LHCN-M2 (cell line): ENCODE results near the gene SDK1. TPM values are rescaled to one million over a fixed set of nuclear protein-coding genes. Genes with fewer than 3 reads are reported as not detected.

ENCODE experiments used
- DNase-seq: peaks from one replicate; pipeline ENCODE4 v3.0.0-alpha.2; 2012; ENCODE audit warnings: low read depth
- total RNA-seq: library from RNA; depleted of rRNA; stranded (reverse); fragments of >200 nt; gene quantifications from 2 replicates; pipeline ENCODE4 v1.2.3, GENCODE V29; 2014

The SDK1 gene
- total RNA-seq, 1 experiment from 2014 or later: 8.3 TPM

- no peak for DNase-seq
Observed at GRCh38 chr7:3975371-3975770, 674.3 kb downstream of the SDK1 start.

DNA sequence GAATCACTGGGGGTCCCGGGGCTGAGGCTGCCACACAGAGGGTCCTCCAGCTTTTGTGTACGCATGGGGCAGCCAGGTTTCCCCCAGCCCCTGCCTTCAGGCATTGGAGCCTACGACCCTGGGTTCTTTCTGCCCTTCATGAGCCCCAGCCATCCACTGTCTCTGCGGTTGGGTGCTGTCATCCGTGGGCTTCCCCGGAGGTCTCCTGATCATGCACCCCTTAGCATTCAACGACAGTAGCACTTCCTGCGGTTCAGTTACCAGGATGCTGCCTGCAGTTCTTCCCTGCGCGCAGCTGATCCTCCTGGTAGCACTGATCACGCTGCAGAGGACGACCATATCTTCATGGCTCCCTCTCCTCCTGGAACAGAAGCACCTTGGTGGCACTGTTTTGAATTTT lies 676.3 kb downstream of the SDK1 start:
- no peak for DNase-seq

DNA sequence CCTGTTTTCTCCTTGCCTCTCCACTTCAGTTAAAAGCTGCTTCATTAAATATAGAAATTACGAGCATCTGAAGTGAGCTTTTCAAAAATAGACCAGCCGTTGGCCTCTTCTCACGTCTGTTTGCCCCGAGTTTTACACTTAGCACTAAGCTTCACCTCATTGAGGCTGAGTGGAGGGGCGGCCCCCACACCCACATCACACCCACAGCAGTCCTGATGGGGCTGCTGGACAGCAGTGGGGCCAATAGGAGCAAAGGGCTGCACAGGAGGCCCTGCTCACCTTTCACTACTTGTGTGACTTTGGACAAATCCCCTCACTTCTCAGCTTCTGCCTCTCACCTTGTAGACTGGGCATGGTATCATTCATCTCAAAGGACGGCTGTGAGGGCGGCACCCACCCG lies 677.8 kb downstream of the SDK1 start:
- no peak for DNase-seq

- no peak for DNase-seq
Observed at GRCh38 chr7:3979611-3980299, 678.7 kb downstream of the SDK1 start.

GRCh38 chr7:3980300-3980643 lies 679.2 kb downstream of the SDK1 start:
- DNase-seq: no peak

DNA sequence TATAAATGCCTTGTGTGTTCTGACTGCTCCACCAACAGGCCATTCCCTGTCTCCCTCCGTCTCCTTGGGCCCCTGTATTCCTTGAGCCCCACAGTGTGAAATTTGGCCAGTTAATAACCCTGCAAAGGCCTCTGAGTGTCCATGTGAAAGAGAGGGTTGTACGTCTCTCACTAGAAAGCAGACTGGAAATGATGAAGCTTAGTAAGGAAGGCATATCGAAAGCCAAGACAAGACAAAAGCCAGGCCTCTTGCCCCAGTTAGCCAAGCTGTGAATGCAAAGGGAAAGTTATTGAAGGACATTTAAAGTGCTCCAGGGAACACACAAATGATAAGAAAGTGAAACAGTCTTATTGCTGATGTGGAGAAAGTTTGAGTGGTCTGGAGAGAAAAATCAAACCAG lies 680.2 kb downstream of the SDK1 start:
- no peak for DNase-seq

DNA sequence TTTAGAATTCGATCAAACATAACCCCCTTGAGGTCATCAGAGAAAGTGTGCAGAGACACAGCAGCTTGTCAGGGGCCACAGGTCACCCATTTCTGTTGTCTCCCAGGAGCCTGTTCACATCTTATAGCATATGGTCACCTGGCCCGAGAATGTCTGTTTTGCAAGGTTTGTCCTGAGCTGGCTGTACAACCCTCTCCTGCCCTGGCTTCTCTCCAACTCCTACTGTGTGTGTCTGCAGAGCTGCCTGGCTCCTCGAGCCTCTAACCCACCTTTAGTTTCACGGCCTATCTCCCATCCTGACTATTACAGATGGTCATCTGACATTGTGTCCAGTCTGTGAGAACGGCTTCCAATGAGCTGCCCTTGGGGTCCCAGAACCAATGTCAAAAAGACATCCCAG lies 683.4 kb downstream of the SDK1 start:
- DNase-seq: no peak

DNA sequence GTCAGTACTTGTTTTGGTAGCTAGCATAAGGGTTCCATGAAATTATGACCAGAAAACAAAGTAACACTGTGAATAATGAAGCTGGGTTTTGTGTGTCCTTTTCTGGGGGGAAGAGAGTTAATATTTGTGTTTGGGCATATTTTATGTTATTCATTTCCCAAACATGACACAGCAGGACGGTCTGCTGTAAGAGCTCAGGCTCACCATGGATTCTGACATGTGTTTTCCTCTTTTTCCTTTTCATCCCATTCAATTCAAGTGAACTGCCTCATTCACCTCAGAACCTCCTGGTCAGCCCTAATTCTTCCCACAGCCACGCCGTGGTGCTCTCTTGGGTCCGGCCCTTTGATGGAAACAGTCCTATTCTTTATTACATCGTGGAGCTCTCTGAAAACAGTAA lies 685.9 kb downstream of the SDK1 start:
- DNase-seq: no peak

- DNase-seq: no peak
Observed at GRCh38 chr7:3987426-3987927, 686.4 kb downstream of the SDK1 start.

DNA sequence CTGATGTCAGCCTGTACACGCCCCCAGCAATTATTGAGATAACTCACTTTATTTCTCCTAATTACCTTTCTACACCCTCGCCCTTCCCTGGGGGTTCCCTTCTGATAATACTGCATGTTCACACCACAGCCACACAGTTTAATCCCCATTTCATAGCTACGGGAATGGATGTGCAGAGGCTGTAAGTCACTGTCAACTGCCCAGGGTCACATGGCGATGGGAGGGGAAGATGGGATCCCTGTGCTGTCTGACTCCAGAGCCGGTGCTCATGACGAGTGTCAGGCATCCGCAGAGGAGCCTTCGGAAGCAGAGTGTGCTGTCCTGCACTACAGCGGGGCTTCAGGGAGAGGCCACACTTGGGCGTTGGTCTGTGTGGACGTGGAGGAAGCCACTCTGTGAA lies 688.7 kb downstream of the SDK1 start:
- no peak for DNase-seq

DNA sequence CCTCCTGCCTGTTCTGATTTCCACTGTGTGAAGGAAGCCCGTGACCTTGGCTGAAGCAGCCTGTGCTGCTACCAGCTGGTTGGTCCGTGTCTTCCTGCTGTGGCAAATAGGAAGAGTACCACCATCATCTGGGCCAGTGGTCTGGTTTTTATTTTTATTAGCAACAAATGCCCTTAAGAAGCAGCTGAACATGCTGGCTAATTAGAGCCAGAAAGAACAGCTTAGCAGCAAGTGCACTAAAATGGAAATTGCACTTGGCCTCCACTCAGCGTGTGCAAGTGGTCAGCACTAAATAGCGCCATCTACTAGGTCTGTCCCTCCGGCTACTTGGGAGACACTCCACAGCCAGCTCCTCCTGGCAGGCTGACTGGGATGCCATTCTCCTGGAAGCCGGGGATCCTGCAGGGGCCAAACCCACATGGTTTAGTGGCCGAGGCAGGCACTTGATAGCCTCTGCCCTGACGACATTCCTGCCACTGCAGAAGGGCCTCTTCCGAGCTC lies 690.7 kb downstream of the SDK1 start:
- DNase-seq: no peak

- DNase-seq: no peak
Observed at GRCh38 chr7:3992841-3993240, 691.8 kb downstream of the SDK1 start.

GRCh38 chr7:3994764-3995163 lies 693.7 kb downstream of the SDK1 start:
- DNase-seq: no peak

DNA sequence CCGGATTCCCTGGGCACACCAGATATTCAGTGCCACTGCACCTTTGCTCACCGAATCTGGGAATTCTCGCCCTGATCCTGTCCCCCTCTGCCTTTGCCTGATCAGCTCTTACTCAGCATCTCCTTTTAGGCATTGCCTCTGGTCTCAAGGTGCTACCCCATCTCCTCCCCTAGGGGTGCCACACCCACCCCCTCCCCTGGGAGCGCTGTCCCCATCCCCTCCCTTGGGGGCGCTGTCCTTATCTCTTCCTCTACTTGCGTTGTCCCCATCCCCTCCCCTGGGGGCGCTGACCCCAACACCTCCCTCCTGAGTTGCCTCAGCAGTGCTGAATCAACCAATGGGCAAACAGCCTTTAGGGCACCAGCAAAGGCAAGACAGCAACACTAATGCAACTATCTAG lies 694.1 kb downstream of the SDK1 start:
- DNase-seq: no peak

- DNase-seq: peak; percentile 94
Observed at GRCh38 chr7:3998060-3998459, 697.0 kb downstream of the SDK1 start.

DNA sequence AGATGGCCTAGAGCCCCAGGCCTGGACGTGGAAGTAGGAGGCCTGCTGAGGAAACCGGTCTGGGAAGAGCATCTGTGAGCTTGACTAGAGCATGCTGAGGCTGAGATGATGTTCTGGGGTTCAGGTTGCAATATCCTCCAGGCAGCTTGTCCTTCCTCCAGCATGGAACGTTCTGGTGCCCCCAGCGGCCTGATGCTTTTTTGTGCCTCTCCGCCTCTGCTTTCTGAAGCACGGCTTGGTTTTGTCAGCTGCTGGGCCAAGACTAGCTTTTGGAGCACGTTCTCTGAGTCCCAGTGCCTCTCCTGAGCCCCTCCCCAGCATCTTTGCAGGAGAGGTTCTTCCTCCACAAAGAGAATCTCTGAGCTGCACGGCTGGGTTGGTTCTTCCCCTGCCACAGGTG lies 699.1 kb downstream of the SDK1 start:
- DNase-seq: no peak

GRCh38 chr7:4000934-4001333 lies 699.9 kb downstream of the SDK1 start:
- DNase-seq: no peak

- DNase-seq: no peak
Observed at GRCh38 chr7:4001742-4002141, 700.7 kb downstream of the SDK1 start.

GRCh38 chr7:4003503-4003902 lies 702.5 kb downstream of the SDK1 start:
- no peak for DNase-seq

DNA sequence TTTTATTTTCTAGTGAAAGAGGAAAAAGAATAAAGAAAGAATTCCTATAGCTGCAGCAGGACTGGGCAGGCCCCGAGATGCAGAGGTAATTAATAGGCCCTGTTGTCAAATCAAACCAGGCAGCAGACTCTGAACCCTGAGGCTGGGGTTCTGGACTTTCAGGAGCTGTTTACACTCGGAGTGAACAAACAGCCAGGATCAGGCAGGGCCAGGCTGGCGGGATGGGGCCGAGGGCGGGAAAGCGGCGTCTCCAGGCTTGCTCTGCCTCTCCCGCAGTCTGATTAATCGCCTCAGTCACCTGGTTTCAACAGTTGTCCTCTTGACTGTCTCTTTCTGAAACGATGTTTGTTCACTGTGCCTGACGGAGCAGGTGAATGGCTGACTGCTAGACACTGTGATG lies 705.6 kb downstream of the SDK1 start:
- peak; percentile 20 for DNase-seq

DNA sequence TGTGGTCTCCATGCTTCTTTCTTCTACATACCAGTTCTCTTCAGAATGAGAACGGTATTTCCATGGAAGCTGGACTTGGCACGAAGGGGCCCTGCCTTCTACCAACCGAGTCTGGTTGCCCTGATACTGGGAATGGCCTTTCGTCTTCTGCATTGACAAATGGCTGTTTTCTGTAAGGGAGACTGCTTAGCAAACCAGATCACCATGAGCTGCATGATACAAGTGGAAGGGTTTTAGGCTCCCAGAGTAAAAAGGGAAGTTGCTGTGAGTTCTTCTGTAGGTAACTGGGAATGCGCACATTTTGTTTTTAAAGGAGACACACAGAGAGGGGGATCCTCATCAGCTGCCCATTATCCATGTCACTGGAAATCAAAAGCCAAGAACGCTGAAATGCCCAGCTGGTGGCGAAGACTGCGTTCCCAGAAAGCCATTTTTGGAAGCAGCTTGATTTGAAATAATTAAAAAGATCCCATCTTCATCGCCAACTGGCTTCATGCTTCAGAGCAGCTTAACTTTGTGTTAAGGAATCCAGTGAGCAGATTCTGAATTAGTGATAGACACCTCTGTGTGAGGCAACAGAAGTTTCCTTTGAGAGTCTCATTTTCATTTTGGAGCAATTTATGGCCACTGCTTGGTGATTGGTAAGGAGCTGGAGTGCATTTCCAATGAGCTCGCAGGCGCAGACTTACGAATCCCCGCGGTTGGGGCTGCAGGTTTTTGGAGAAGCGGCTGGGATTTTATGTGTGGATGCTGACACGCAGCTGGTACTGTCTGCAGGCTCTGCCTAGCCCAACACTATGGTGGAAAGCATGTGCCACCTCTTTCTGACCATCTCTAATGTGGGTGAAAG lies 708.4 kb downstream of the SDK1 start:
- DNase-seq: no peak

DNA sequence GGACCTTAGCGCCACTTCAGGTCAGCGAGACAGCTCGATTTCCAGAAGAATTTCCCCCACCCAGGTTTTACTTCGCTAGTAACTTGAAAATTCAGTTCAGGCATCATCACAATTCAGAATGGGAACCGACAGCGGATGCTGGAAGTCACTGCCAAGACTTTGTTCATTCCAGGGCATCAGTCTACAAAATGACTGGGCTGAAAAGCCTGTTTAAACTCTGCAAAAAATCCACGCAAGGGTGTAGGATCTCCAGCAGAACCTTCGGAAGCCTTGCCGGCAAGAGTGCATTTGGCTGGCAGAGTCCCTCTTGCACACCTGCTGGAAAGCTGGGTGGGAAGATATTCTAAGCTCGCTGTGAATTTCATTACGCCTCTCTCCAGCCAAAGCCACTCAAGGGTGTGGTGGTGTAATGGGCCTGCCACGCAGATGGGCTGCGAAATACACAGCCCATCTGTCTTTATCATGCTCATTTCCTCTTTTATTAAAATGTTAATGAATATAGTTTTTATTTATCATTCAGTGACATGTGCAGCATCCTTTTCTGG lies 709.1 kb downstream of the SDK1 start:
- no peak for DNase-seq
